DOHH2 (cell line): Measurements from ENCODE around the gene ELF5.

Experiments used
- H3F3A ChIP-seq: fragments of 200-600 bp; sonication (generic), shearing (Covaris generic); 2 replicates; pipeline ENCODE4 v1.6.0; 2016; ENCODE audit warnings: antibody characterized with exemption, mild to moderate bottlenecking; ENCODE audit not compliant: control insufficient read depth, insufficient read depth
- H3K27ac ChIP-seq: fragments of 200-600 bp; sonication (generic); 2 replicates; pipeline ENCODE4 v1.5.1; 2014; ENCODE audit warnings: low read depth, mild to moderate bottlenecking, low read length, moderate library complexity
- H3K27me3 ChIP-seq: fragments of 200-600 bp; sonication (generic); 2 replicates; pipeline ENCODE4 v1.6.1; 2014; ENCODE audit warnings: mild to moderate bottlenecking, low read length, mixed read lengths; ENCODE audit not compliant: control insufficient read depth
- H3K36me3 ChIP-seq: fragments of 200-600 bp; sonication (generic); 2 replicates; pipeline ENCODE4 v1.6.1; 2014; ENCODE audit warnings: mild to moderate bottlenecking, low read length, moderate library complexity, mixed read lengths; ENCODE audit not compliant: control insufficient read depth
- H3K4me1 ChIP-seq: fragments of 200-600 bp; sonication (generic); 2 replicates; pipeline ENCODE4 v1.6.1; 2014; ENCODE audit warnings: mild to moderate bottlenecking, low read length, mixed read lengths; ENCODE audit not compliant: control insufficient read depth
- H3K4me2 ChIP-seq: fragments of 200-600 bp; sonication (generic); 2 replicates; pipeline ENCODE4 v1.6.0; 2014; ENCODE audit warnings: mild to moderate bottlenecking, low read length, moderate library complexity
- H3K4me3 ChIP-seq: fragments of 200-600 bp; sonication (generic); 2 replicates; pipeline ENCODE4 v1.5.1; 2014; ENCODE audit warnings: mild to moderate bottlenecking, low read length, mixed read lengths
- H3K79me2 ChIP-seq: fragments of 200-600 bp; sonication (generic); 2 replicates; pipeline ENCODE4 v1.6.1; 2014; ENCODE audit warnings: mild to moderate bottlenecking, low read length, mixed read lengths; ENCODE audit not compliant: control insufficient read depth
- H3K9me2 ChIP-seq: fragments of 200-600 bp; sonication (generic); replicated peaks from 2 replicates; pipeline ENCODE4 v1.6.1; 2014; ENCODE audit warnings: mild to moderate bottlenecking, low read length, mixed read lengths; ENCODE audit not compliant: control insufficient read depth
- H3K9me3 ChIP-seq: fragments of 200-600 bp; sonication (generic); 2 replicates; pipeline ENCODE4 v1.6.1; 2014; ENCODE audit warnings: antibody characterized with exemption, low read length, mixed read lengths; ENCODE audit not compliant: control insufficient read depth, insufficient read depth
- H4K20me1 ChIP-seq: fragments of 200-600 bp; sonication (generic); 2 replicates; pipeline ENCODE4 v1.6.0; 2014; ENCODE audit warnings: low read depth, mild to moderate bottlenecking, antibody characterized with exemption, low read length, moderate library complexity; ENCODE audit not compliant: control insufficient read depth, insufficient read depth
- CTCF ChIP-seq: fragments of 200-600 bp; sonication (generic); IDR thresholded peaks from one replicate; pipeline ENCODE4 v1.5.1; 2014; ENCODE audit warnings: antibody characterized with exemption, mild to moderate bottlenecking, low read depth, low read length; ENCODE audit not compliant: poor library complexity, severe bottlenecking
- EZH2phosphoT487 ChIP-seq: fragments of 200-600 bp; sonication (generic); IDR thresholded peaks from 2 replicates; pipeline ENCODE4 v1.6.1; 2017; ENCODE audit warnings: borderline replicate concordance, mild to moderate bottlenecking, antibody characterized with exemption, low read length, moderate library complexity, mixed read lengths

The ELF5 gene

GRCh38 chr11:34531663-34532062 is 18.1 kb upstream of the ELF5 start:
- Histone ChIP-seq H3K79me2 (no peaks in the 10 kb centered on the region), H3K36me3 (no peaks in the 10 kb centered on the region), H3K4me3 (no peak overlapping the region), H3K4me2 (no peak overlapping the region), H3K27me3 (peaks cover 3% of the 10 kb centered on the region; the same call in 1 of the 2 replicates), H3K27ac (no peak overlapping the region), H4K20me1 (no peaks in the 10 kb centered on the region), H3F3A (no peaks in the 10 kb centered on the region), H3K4me1 (no peaks in the 10 kb centered on the region), H3K9me3 (no peaks in the 10 kb centered on the region), H3K9me2 (no peaks in the 10 kb centered on the region)
- TF ChIP-seq EZH2phosphoT487 (no peak), CTCF (no peak)

- no peak overlapping the region for H3K4me3 ChIP-seq
- H3K4me1 ChIP-seq: no peaks in the 10 kb centered on the region
- H3K4me2 ChIP-seq: no peak overlapping the region
- H4K20me1 ChIP-seq: no peaks in the 10 kb centered on the region
- H3K79me2 ChIP-seq: no peaks in the 10 kb centered on the region
- no peaks in the 10 kb centered on the region for H3K36me3 ChIP-seq
- peaks cover 3% of the 10 kb centered on the region; the same call in 1 of the 2 replicates for H3K27me3 ChIP-seq
- H3K9me3 ChIP-seq: no peaks in the 10 kb centered on the region
- no peak overlapping the region for H3K27ac ChIP-seq
- no peaks in the 10 kb centered on the region for H3K9me2 ChIP-seq
- H3F3A ChIP-seq: no peaks in the 10 kb centered on the region
- TF ChIP-seq CTCF (no peak), EZH2phosphoT487 (no peak)
Observed at GRCh38 chr11:34530545-34531234, 17.1 kb upstream of the ELF5 start.

- no peak for TF ChIP-seq EZH2phosphoT487
- no peak for TF ChIP-seq CTCF
- H3K4me2 ChIP-seq: no peak overlapping the region
- H4K20me1 ChIP-seq: no peaks in the 10 kb centered on the region
Observed at GRCh38 chr11:34529643-34530042, 16.0 kb upstream of the ELF5 start.

More at GRCh38 chr11:34529643-34530042, 16.0 kb upstream of the ELF5 start:
- Histone ChIP-seq H3K79me2 (no peaks in the 10 kb centered on the region), H3K9me2 (no peaks in the 10 kb centered on the region), H3K4me3 (no peak overlapping the region), H3K27ac (no peak overlapping the region), H3K27me3 (peaks cover 3% of the 10 kb centered on the region; the same call in 1 of the 2 replicates), H3K36me3 (no peaks in the 10 kb centered on the region), H3K4me1 (no peaks in the 10 kb centered on the region), H3K9me3 (no peaks in the 10 kb centered on the region), H3F3A (no peaks in the 10 kb centered on the region)
